ENCODE measurements around the gene ZIC4. TPM values are rescaled to one million over a fixed set of nuclear protein-coding genes. Genes with fewer than 3 reads are reported as not detected.

The ZIC4 gene
- polyA plus RNA-seq, 1 of the 3 experiments (the other 2 are of a cell fraction), result 1.3 TPM

DNA sequence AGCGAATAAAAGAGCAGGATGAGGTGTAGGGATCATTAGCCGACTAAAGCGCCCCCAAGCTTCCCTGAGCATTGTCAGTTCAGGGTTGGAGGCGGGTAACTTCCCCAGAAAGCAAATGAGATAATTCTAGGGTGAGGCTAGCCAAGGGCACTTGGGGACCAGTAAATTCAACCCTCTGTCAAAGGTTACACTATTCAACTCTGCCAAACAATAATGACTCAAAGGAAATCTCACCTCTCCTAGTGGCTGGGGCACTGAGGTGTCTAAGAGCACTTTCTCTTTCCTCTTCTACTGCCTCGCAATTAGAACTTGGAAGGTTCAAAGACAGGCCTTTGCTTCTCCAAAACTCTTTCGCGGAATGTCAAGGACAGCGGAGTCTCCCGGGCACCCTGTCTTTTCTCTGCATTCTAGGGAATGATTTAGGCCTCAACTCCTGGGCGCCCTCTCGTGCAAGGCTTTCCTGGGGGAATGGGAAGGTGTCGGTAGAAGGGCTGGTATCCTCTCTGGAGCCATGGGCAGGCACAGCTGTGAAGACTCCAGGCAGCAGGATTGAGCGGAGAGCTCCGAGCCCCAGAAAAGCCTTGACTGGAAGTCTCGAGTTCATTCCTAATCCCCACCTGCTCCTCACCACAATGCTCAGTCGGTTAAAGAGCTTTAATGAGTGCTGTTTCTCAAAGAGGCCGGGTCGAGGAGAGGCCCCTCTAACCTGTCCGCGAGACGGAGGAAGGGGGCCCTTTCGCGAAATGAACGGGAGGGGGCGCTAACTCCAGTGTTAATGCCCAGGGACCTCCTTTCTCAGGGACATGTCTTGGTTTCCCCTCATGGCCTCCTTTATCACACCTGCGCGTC is 21.9 kb downstream of the ZIC4 start:
- Histone ChIP-seq H3K4me2 (no peak overlapping the region), H3K4me1 (ENCODE audit: control insufficient read depth in 1 of 2, insufficient read depth in 2 of 2, low read depth in 1 of 2, low read length in 1 of 2) (no peaks in the 10 kb centered on the region), H3K9me3 (no peaks in the 10 kb centered on the region), H3K27ac (ENCODE audit: low read depth in 2 of 2, low read length in 1 of 2) (no peak overlapping the region), H2AFZ (ENCODE audit: low read depth) (no peak overlapping the region), H3K36me3 (replicated peaks in 1 of 2; ENCODE audit: control insufficient read depth in 1 of 2, insufficient read depth in 2 of 2, low read length in 1 of 2) (no peaks in the 10 kb centered on the region), H4K20me1 (ENCODE audit: insufficient read depth) (no peaks in the 10 kb centered on the region), H3K9me2 (no peaks in the 10 kb centered on the region), H3K4me3 (ENCODE audit: low read depth in 2 of 2, low read length in 1 of 2) (no peak overlapping the region; a peak in 1 of 4 replicates), H3K9ac (no peak overlapping the region), H3F3A (replicated peaks; ENCODE audit: insufficient read depth) (no peaks in the 10 kb centered on the region), H3K79me2 (ENCODE audit: insufficient read depth) (no peaks in the 10 kb centered on the region), H3K27me3 (ENCODE audit: insufficient read depth) (peaks cover 33% of the 10 kb centered on the region)
- ChIA-PET CTCF (interaction anchor here (0.7 to 2.3 kb wide), 6 partner anchors 8 to 713 kb away, joined by 3 to 10 read pairs (median 3); no protein-coding TSS in a partner anchor), POLR2A (no interaction called here)
- 66% methylated on average over 18 of the region's 27 CpGs for WGBS (ENCODE audit: low lambda C conversion rate)
- DNase-seq, result no peak
- TF ChIP-seq FOXJ3 (CRISPR knock-in tag; IDR thresholded peaks at IDR 0.05), result no peak
- TF ChIP-seq, protein P1, sequence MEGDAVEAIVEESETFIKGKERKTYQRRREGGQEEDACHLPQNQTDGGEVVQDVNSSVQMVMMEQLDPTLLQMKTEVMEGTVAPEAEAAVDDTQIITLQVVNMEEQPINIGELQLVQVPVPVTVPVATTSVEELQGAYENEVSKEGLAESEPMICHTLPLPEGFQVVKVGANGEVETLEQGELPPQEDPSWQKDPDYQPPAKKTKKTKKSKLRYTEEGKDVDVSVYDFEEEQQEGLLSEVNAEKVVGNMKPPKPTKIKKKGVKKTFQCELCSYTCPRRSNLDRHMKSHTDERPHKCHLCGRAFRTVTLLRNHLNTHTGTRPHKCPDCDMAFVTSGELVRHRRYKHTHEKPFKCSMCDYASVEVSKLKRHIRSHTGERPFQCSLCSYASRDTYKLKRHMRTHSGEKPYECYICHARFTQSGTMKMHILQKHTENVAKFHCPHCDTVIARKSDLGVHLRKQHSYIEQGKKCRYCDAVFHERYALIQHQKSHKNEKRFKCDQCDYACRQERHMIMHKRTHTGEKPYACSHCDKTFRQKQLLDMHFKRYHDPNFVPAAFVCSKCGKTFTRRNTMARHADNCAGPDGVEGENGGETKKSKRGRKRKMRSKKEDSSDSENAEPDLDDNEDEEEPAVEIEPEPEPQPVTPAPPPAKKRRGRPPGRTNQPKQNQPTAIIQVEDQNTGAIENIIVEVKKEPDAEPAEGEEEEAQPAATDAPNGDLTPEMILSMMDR (IDR thresholded peaks at IDR 0.05), result peak; percentile 32; the same call in 1 of the 2 replicates

DNA sequence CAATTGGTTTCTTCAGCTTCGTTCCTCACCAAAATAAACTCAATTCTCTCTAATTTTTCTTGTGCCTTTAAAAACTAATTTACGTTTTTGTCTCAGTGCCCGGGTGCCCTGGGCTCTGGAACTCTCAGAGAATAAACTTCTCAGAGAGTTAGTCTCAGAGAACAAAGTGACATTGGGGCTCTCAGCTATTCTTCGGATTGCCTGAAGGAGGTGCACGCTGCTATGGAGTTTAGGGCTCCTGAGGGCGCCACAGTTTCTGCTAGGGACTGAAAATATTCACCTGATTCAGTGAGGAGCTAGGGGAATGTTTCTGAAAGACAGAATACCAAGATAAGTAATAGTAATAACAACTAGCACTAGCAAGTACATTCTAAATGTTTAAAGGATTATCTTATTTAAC is 22.7 kb downstream of the ZIC4 start:
- Histone ChIP-seq H3K27ac (ENCODE audit: low read depth in 2 of 2, low read length in 1 of 2) (no peak overlapping the region), H3K9me2 (no peaks in the 10 kb centered on the region), H3F3A (replicated peaks; ENCODE audit: insufficient read depth) (no peaks in the 10 kb centered on the region), H3K4me2 (no peak overlapping the region), H3K4me1 (ENCODE audit: control insufficient read depth in 1 of 2, insufficient read depth in 2 of 2, low read depth in 1 of 2, low read length in 1 of 2) (no peaks in the 10 kb centered on the region), H2AFZ (ENCODE audit: low read depth) (no peak overlapping the region), H3K4me3 (ENCODE audit: low read depth in 2 of 2, low read length in 1 of 2) (peak overlapping the region in 1 of 2 experiments; percentile 1; a peak in 1 of 4 replicates), H4K20me1 (ENCODE audit: insufficient read depth) (no peaks in the 10 kb centered on the region), H3K9me3 (no peaks in the 10 kb centered on the region), H3K9ac (no peak overlapping the region), H3K36me3 (replicated peaks in 1 of 2; ENCODE audit: control insufficient read depth in 1 of 2, insufficient read depth in 2 of 2, low read length in 1 of 2) (no peaks in the 10 kb centered on the region), H3K27me3 (ENCODE audit: insufficient read depth) (peaks cover 27% of the 10 kb centered on the region), H3K79me2 (ENCODE audit: insufficient read depth) (no peaks in the 10 kb centered on the region)
- CTCF ChIA-PET, result interaction anchor here (0.7 to 2.3 kb wide), 6 partner anchors 9 to 714 kb away, joined by 3 to 10 read pairs (median 3); no protein-coding TSS in a partner anchor
- TF ChIP-seq, protein P2, sequence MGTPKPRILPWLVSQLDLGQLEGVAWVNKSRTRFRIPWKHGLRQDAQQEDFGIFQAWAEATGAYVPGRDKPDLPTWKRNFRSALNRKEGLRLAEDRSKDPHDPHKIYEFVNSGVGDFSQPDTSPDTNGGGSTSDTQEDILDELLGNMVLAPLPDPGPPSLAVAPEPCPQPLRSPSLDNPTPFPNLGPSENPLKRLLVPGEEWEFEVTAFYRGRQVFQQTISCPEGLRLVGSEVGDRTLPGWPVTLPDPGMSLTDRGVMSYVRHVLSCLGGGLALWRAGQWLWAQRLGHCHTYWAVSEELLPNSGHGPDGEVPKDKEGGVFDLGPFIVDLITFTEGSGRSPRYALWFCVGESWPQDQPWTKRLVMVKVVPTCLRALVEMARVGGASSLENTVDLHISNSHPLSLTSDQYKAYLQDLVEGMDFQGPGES (IDR thresholded peaks at IDR 0.05; ENCODE audit: low read depth, low read length), result no peak
- TF ChIP-seq SMC3 (IDR thresholded peaks at IDR 0.05; ENCODE audit: low read depth, low read length), result 0 out of 2 replicates have a peak, but pooled peaks have one; percentile 10
- peak; percentile 20; the same call in 1 of the 2 replicates for TF ChIP-seq RAD21 (IDR thresholded peaks at IDR 0.05; ENCODE audit: low read length)
- TF ChIP-seq NFIC (IDR thresholded peaks at IDR 0.05; ENCODE audit: borderline replicate concordance), result no peak
- no peak for TF ChIP-seq TCF12 (IDR thresholded peaks at IDR 0.05)
- TF ChIP-seq NRF1 (IDR thresholded peaks at IDR 0.05; ENCODE audit: low read depth, low read length), result no peak
- TF ChIP-seq FOXM1 (IDR thresholded peaks at IDR 0.05; ENCODE audit: low read depth), result no peak
- TF ChIP-seq, protein P1 (IDR thresholded peaks at IDR 0.05), result peak; percentile 29
- no peak for TF ChIP-seq TAF1 (IDR thresholded peaks at IDR 0.05; ENCODE audit: borderline replicate concordance, low read depth, low read length)
- DNase-seq, result no peak
- 37% methylated on average over 6 of the region's 6 CpGs for WGBS (ENCODE audit: low lambda C conversion rate)
- POLR2A ChIA-PET, result no interaction called here
